DND-41 (cell line): Measurements from ENCODE around the gene KMT5B.

Experiments used
- EZH2 ChIP-seq: IDR thresholded peaks from 3 replicates; pipeline ENCODE4 v1.6.1; 2012; ENCODE audit warnings: borderline replicate concordance, low read depth, mild to moderate bottlenecking, moderate library complexity, low read length, inconsistent platforms; ENCODE audit not compliant: severe bottlenecking
- TF ChIP-seq, protein P1 (sequence below): IDR thresholded peaks from 2 replicates; pipeline ENCODE4 v1.5.1; 2012; ENCODE audit warnings: borderline replicate concordance, low read length, moderate library complexity, mild to moderate bottlenecking; ENCODE audit not compliant: poor library complexity, severe bottlenecking; ENCODE audit errors: extremely low read depth

DNA sequence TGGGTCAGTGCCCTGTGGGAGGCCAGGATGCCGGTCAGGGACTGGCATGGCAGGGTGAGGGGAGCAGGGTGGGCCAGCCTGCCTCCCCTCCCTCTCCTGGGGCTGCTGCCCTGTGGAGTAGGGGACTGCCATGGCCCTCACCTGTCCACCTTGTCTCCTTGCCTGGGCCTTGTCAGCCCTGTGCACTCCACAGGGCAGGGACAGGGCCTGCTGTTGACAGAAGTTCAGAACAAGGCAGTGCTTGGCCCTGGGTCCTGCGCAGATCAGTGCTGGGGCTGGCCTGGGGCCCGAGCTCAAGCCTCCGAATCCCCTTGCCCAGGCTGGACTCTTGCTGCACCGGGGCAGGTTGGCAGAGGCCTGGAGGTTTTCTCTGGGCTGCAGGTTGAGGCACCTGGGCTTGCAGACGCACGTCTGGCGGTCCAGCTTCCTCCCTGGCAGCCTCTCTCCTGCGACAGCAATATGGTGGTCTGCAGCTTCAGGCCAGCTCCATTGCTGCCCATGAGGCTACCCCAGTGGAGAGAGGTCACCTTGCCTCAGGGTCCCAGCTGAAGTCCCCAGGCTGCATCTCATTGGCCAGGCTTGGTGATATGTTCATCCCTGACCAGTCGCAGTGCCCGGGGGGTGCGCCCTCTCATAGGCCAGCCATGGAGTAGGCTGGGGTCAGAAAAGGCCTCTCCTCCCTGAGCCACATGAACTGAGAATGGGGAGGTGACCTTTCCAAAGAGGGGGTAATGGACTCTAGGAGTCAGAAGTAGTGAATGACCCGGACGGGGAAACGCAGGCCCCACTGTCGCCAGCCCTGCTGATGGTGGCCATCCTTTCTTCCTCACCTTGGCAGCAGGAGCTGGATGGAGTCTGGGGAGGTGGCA is 70.4 kb downstream of the KMT5B start:
- TF ChIP-seq, protein P1, sequence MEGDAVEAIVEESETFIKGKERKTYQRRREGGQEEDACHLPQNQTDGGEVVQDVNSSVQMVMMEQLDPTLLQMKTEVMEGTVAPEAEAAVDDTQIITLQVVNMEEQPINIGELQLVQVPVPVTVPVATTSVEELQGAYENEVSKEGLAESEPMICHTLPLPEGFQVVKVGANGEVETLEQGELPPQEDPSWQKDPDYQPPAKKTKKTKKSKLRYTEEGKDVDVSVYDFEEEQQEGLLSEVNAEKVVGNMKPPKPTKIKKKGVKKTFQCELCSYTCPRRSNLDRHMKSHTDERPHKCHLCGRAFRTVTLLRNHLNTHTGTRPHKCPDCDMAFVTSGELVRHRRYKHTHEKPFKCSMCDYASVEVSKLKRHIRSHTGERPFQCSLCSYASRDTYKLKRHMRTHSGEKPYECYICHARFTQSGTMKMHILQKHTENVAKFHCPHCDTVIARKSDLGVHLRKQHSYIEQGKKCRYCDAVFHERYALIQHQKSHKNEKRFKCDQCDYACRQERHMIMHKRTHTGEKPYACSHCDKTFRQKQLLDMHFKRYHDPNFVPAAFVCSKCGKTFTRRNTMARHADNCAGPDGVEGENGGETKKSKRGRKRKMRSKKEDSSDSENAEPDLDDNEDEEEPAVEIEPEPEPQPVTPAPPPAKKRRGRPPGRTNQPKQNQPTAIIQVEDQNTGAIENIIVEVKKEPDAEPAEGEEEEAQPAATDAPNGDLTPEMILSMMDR: no peak
- no peak for TF ChIP-seq EZH2
